Measurements from ENCODE around the gene COL6A2.
"Not testable (repeated sequence)": the region's sequence is repeated elsewhere in the genome, so short reads cannot be mapped to it uniquely, and the experiment has no call there.

COL6A2 gene

GRCh38 chr21:46172863-46173528 lies 75.1 kb downstream of the COL6A2 start:
- H3K36me3 ChIP-seq (ENCODE audit: control insufficient read depth, insufficient read depth, low read length) = no peaks in the 10 kb centered on the region; the same call in 1 of the 2 replicates
- no peak overlapping the region for H3K27ac ChIP-seq (ENCODE audit: low read length)
- no peak overlapping the region; the same call in 1 of the 2 replicates for H3K4me3 ChIP-seq (ENCODE audit: low read length)
- no peak for DNase-seq (ENCODE audit: low read depth, low spot score)
- WGBS (ENCODE audit: insufficient coverage, insufficient read length) = no CpG with 5 or more reads among the region's 6 CpGs
- no peaks in the 10 kb centered on the region; the same call in 1 of the 2 replicates for H3K4me1 ChIP-seq (ENCODE audit: control insufficient read depth, insufficient read depth, low read length)
- no peaks in the 10 kb centered on the region; the same call in 1 of the 2 replicates for H3K9me3 ChIP-seq (ENCODE audit: control insufficient read depth, insufficient read depth, low read length)
- H3K27me3 ChIP-seq (ENCODE audit: control insufficient read depth, insufficient read depth, low read length) = no peaks in the 10 kb centered on the region

GRCh38 chr21:46173573-46173972 lies 75.7 kb downstream of the COL6A2 start:
- no peak for DNase-seq (ENCODE audit: low read depth, low spot score)
- H3K4me1 ChIP-seq (ENCODE audit: control insufficient read depth, insufficient read depth, low read length) = no peaks in the 10 kb centered on the region
- no peaks in the 10 kb centered on the region for H3K36me3 ChIP-seq (ENCODE audit: control insufficient read depth, insufficient read depth, low read length)
- H3K4me3 ChIP-seq (ENCODE audit: low read length) = no peak overlapping the region; the same call in 1 of the 2 replicates
- no peaks in the 10 kb centered on the region for H3K27me3 ChIP-seq (ENCODE audit: control insufficient read depth, insufficient read depth, low read length)
- no CpG with 5 or more reads among the region's 1 CpG for WGBS (ENCODE audit: insufficient coverage, insufficient read length)
- no peak overlapping the region for H3K27ac ChIP-seq (ENCODE audit: low read length)
- H3K9me3 ChIP-seq (ENCODE audit: control insufficient read depth, insufficient read depth, low read length) = no peaks in the 10 kb centered on the region; the same call in 1 of the 2 replicates

- not testable (repeated sequence) for H3K36me3 ChIP-seq (ENCODE audit: control insufficient read depth, insufficient read depth, low read length); H3K4me3 ChIP-seq (ENCODE audit: low read length); H3K27ac ChIP-seq (ENCODE audit: low read length); H3K27me3 ChIP-seq (ENCODE audit: control insufficient read depth, insufficient read depth, low read length); H3K4me1 ChIP-seq (ENCODE audit: control insufficient read depth, insufficient read depth, low read length); DNase-seq (ENCODE audit: low read depth, low spot score); H3K9me3 ChIP-seq (ENCODE audit: control insufficient read depth, insufficient read depth, low read length)
- no CpG with 5 or more reads among the region's 3 CpGs for WGBS (ENCODE audit: insufficient coverage, insufficient read length)
These were observed 78.7 kb downstream of the COL6A2 start for GRCh38 chr21:46176443-46177129.

- peaks cover 2% of the 10 kb centered on the region; the same call in 1 of the 2 replicates for H3K36me3 ChIP-seq (ENCODE audit: control insufficient read depth, insufficient read depth, low read length)
- no peaks in the 10 kb centered on the region; the same call in 1 of the 2 replicates for H3K4me1 ChIP-seq (ENCODE audit: control insufficient read depth, insufficient read depth, low read length)
- no peaks in the 10 kb centered on the region for H3K27me3 ChIP-seq (ENCODE audit: control insufficient read depth, insufficient read depth, low read length)
- no peaks in the 10 kb centered on the region for H3K9me3 ChIP-seq (ENCODE audit: control insufficient read depth, insufficient read depth, low read length)
- H3K27ac ChIP-seq (ENCODE audit: low read length) = no peak overlapping the region
- H3K4me3 ChIP-seq (ENCODE audit: low read length) = no peak overlapping the region
- DNase-seq (ENCODE audit: low read depth, low spot score) = no peak
- no CpG with 5 or more reads among the region's 4 CpGs for WGBS (ENCODE audit: insufficient coverage, insufficient read length)
These were observed 81.0 kb downstream of the COL6A2 start for GRCh38 chr21:46178961-46179360.
